ENCODE data around the gene MCOLN2.

MCOLN2 gene

DNA sequence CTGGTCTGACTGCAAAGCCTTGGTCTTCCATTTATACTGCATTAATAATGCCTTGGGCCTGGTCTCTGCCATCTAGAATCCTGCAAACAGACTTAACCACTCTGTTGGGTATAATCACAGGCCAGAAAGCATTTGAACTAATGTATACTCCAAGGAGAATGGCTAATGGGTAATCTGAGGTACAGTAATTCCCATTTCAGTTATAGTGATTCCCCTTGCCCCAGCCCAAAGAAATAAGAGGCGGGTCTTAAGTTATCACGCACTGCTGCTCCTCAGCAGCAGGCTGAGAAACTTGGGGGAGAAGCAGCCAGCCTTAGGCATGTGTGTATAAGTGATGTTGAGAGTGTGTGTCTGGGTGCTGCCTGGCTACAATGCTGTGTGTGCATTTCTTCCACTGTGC, 106.3 kb downstream of the MCOLN2 start:
- no peak for DNase-seq

DNA sequence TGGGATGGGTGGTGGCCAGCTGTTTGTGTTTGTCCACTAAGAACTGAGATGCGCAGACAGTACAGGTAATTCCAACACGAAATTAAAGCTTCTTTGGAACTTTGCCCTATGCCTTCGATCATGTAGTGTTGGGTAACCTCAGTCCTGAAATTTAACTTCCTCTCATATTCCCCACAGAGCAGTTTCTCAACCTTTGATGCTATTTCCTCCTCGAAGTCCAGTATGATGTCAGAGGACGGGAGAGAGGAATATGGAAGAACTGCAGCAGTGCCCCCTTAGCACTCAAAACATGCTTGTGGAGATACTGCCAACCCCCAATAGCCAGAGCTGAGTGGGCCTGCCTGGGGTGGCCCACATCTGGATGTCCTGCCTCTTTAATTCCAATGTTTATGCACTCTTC, 107.5 kb downstream of the MCOLN2 start:
- DNase-seq: no peak

- DNase-seq: no peak
These were observed 108.2 kb downstream of the MCOLN2 start for GRCh38 chr1:84888753-84889152.

DNA sequence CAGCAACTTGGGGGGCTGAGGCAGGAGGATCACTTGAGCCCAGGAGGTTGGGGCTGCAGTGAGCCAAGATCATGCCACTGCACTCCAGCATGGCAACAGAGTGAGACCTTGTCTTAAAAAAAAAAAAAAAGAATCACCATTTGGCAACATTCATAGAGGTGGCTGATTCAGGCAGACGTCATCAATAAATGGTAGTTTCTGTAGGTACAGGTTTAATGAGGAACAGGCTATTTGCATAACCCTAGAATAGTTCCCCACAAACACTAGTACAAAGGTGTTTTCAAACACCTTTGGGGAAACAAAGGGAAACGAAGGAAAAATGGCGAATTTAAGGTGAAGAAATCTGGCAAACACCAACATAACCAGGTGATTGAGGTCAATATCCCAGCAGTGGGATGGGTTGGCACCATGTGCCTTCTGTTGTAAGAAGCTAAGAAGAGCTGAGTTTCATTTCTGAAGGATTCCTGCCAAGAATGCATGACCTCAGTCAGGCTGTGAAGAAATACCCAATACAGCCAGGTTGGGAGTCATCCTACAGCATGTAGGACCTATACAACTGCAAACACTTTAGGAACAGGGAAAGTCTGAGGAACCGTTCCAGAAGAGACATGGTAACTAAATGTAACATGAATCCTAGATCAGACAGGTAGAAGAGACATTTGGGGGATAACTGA, 109.5 kb downstream of the MCOLN2 start:
- DNase-seq: no peak

DNA sequence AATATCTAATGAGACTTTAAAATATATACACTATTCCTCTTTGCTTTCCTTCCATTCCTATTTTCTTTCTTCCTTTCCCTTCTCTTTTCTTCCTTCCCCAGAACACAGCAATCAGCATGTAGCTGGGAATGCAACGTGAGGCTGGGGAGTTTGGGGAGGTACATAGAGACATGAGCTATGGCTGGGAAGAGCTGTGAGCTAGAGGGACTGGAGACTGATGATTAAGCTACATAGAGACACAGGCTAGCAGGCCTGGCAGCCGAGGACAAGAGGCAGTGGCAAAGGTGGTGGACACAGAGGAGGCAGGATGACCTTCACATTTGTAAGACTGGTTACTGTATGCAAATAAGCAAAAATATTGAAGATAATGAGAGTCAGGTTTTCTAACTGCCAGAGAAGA, 111.4 kb downstream of the MCOLN2 start:
- DNase-seq: no peak

GRCh38 chr1:84884671-84885389, 112.1 kb downstream of the MCOLN2 start:
- no peak for DNase-seq

DNA sequence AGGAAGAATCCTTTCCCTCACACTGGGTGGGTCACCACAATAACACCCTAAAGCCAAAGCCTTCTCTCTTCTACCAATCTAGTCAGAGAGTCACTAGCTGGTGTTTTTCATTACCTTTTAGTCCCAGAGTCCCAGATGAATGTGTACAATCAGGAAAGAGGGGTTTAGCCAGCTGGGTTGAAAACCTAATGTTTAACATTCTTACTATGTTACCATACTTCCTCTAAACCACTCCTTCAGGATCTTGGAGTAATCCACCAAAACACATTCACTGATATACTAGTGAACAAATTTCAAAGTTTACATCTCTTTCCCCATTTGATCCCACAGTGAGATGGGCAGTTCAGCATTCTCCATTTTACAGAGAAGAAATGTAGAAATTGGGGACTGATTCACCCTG, 113.6 kb downstream of the MCOLN2 start:
- DNase-seq: no peak

DNA sequence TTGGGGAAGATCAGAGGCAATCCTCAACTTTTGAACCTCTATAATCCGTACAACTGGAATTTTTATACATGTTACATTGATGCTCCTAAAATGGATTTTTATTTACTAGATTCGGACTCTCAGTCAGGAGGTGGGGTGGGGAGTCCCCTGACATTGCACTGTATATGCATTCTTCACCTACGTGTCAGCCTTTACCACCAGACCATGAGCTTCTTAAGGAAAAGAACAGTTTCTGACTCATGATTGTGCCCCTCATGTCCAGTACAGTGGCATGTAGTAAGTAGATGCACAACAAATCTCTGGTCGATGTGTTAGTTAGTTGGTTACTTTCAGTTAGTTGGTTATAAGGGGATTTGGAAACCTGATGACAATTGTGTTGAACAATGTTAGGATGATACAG, 119.3 kb downstream of the MCOLN2 start:
- DNase-seq: no peak

- DNase-seq: no peak
These were observed 120.6 kb downstream of the MCOLN2 start for GRCh38 chr1:84876353-84876752.

Data from COR-L47 (cell line).